H1 (cell line): ENCODE measurements around the gene LDLRAD4. TPM values are rescaled to one million over a fixed set of nuclear protein-coding genes. Genes with fewer than 3 reads are reported as not detected.

Experiments used
- CTCF ChIA-PET: fragments of 300-600 bp; sonication (Branson Sonifier 250); formaldehyde crosslinking; loops from one replicate; lab custom pipeline; 2021; ENCODE audit not compliant: partially characterized antibody; lab: Charles Lee
- POLR2A ChIA-PET: fragments of 300-600 bp; sonication (Branson Sonifier 250); formaldehyde crosslinking; loops from one replicate; lab custom pipeline; 2021; ENCODE audit warnings: inconsistent platforms; ENCODE audit not compliant: partially characterized antibody; lab: Charles Lee
- DNase-seq, 2 experiments: peaks; one replicate each; pipeline versions ENCODE4 v3.0.0 to v3.0.0-alpha.2; 2010 to 2022; ENCODE audit warnings: low spot score in 2 of 2, low read depth in 1 of 2, mixed read lengths in 1 of 2
- FAIRE-seq: peaks from 2 replicates; lab custom pipeline; 2011; peaks lifted over from hg19 to GRCh38; lab: Jason Lieb, UNC
- H2AFZ ChIP-seq: 2 replicates; pipeline ENCODE4 v1.8.1; 2012; ENCODE audit warnings: low read length, inconsistent platforms
- H2AK5ac ChIP-seq: 2 replicates; pipeline ENCODE4 v1.6.1; 2013; ENCODE audit warnings: low read depth, low read length
- H2BK120ac ChIP-seq: replicated peaks from 2 replicates; pipeline ENCODE3; 2013; ENCODE audit warnings: low read depth, low read length, inconsistent platforms
- H2BK12ac ChIP-seq: 2 replicates; pipeline ENCODE4 v1.6.1; 2013; ENCODE audit warnings: low read depth, low read length
- H2BK15ac ChIP-seq: 2 replicates; pipeline ENCODE4 v1.6.1; 2013; ENCODE audit warnings: low read length
- H2BK20ac ChIP-seq: 2 replicates; pipeline ENCODE4 v1.6.1; 2013; ENCODE audit warnings: low read length
- H2BK5ac ChIP-seq: 2 replicates; pipeline ENCODE4 v1.6.1; 2013; ENCODE audit warnings: low read depth, low read length
- H3K14ac ChIP-seq: 2 replicates; pipeline ENCODE4 v1.6.1; 2013; ENCODE audit warnings: inconsistent platforms; ENCODE audit not compliant: insufficient read length
- H3K18ac ChIP-seq: 2 replicates; pipeline ENCODE4 v1.6.1; 2013; ENCODE audit warnings: low read length; ENCODE audit errors: extremely low read depth
- H3K23ac ChIP-seq: 2 replicates; pipeline ENCODE4 v1.6.1; 2013; ENCODE audit warnings: inconsistent platforms; ENCODE audit not compliant: insufficient read length
- H3K23me2 ChIP-seq: 2 replicates; pipeline ENCODE4 v1.6.1; 2013; ENCODE audit warnings: low read depth, low read length
- H3K27ac ChIP-seq: 2 replicates; pipeline ENCODE4 v1.6.1; 2011; ENCODE audit warnings: low read depth, low read length, inconsistent platforms
- H3K27me3 ChIP-seq, 4 experiments: replicated peaks in 1 of 4; 1 replicate in 1 of 4; 2 replicates in 3 of 4; pipeline versions ENCODE4 v1.6.1 to v1.8.1; 2011 to 2013; ENCODE audit warnings: low read length in 3 of 4, mild to moderate bottlenecking in 3 of 4, inconsistent platforms in 2 of 4, mixed read lengths in 2 of 4, moderate library complexity in 1 of 4; ENCODE audit not compliant: control insufficient read depth in 3 of 4, insufficient read depth in 3 of 4; ENCODE audit errors: extremely low read depth in 1 of 4
- H3K36me3 ChIP-seq, 4 experiments: 2 replicates each; pipeline versions ENCODE4 v1.6.1 to v1.8.1; 2011 to 2013; ENCODE audit warnings: mild to moderate bottlenecking in 4 of 4, low read length in 3 of 4, moderate library complexity in 2 of 4, control low read depth in 1 of 4, inconsistent platforms in 1 of 4; ENCODE audit not compliant: insufficient read depth in 4 of 4, control insufficient read depth in 2 of 4
- H3K4ac ChIP-seq: replicated peaks from 2 replicates; pipeline ENCODE3; 2013; ENCODE audit warnings: low read length, low read depth, mixed read lengths, inconsistent platforms; ENCODE audit not compliant: insufficient read length
- H3K4me1 ChIP-seq, 4 experiments: replicated peaks in 1 of 4; 1 replicate in 1 of 4; 2 replicates in 3 of 4; pipeline versions ENCODE4 v1.6.1 to v1.8.1; 2011 to 2013; ENCODE audit warnings: low read length in 3 of 4, inconsistent platforms in 2 of 4, mixed read lengths in 1 of 4; ENCODE audit not compliant: insufficient read depth in 4 of 4, control insufficient read depth in 3 of 4
- H3K4me2 ChIP-seq, 2 experiments: 2 replicates each; pipeline versions ENCODE4 v1.6.1 to v1.8.1; 2011 to 2013; ENCODE audit warnings: low read depth in 2 of 2, low read length in 2 of 2, control low read depth in 1 of 2, inconsistent platforms in 1 of 2, mild to moderate bottlenecking in 1 of 2; ENCODE audit not compliant: insufficient read depth in 1 of 2
- H3K4me3 ChIP-seq, 4 experiments: fragments of 200-600, 300-600 bp in 1 of 4; sonication (generic), shearing (Covaris generic), sonication (Bioruptor Twin) in 1 of 4; 2 replicates each; pipeline versions ENCODE4 v1.5.1 to v1.8.1; 2011 to 2016; ENCODE audit warnings: low read length in 4 of 4, low read depth in 3 of 4, control low read depth in 2 of 4, inconsistent platforms in 2 of 4, mild to moderate bottlenecking in 2 of 4, mixed read lengths in 1 of 4, moderate library complexity in 1 of 4; ENCODE audit not compliant: insufficient read depth in 2 of 4; ENCODE audit errors: extremely low read depth in 1 of 4
- H3K56ac ChIP-seq: replicated peaks from 2 replicates; pipeline ENCODE3; 2013; ENCODE audit warnings: low read depth, mild to moderate bottlenecking, mixed read lengths, low read length, inconsistent platforms; ENCODE audit not compliant: insufficient read length
- H3K79me1 ChIP-seq: 2 replicates; pipeline ENCODE4 v1.6.1; 2013; ENCODE audit warnings: low read depth, low read length, control low read depth
- H3K79me2 ChIP-seq, 2 experiments: 2 replicates each; pipeline versions ENCODE4 v1.6.1 to v1.8.1; 2012 to 2013; ENCODE audit warnings: low read length in 2 of 2, mild to moderate bottlenecking in 2 of 2, inconsistent platforms in 1 of 2; ENCODE audit not compliant: insufficient read depth in 2 of 2, control insufficient read depth in 1 of 2
- H3K9ac ChIP-seq, 4 experiments: replicated peaks in 1 of 4; 1 replicate in 1 of 4; 2 replicates in 3 of 4; pipeline versions ENCODE4 v1.6.1 to v1.8.1; 2011 to 2013; ENCODE audit warnings: low read depth in 3 of 4, low read length in 3 of 4, control low read depth in 2 of 4, mild to moderate bottlenecking in 2 of 4, moderate library complexity in 2 of 4, inconsistent platforms in 1 of 4; ENCODE audit errors: extremely low read depth in 1 of 4
- H3K9me3 ChIP-seq, 2 experiments: 2 replicates each; pipeline versions ENCODE4 v1.6.1 to v1.8.1; 2012 to 2013; ENCODE audit warnings: mild to moderate bottlenecking in 2 of 2, moderate library complexity in 2 of 2, control low read depth in 1 of 2, inconsistent platforms in 1 of 2, low read depth in 1 of 2, low read length in 1 of 2, mixed read lengths in 1 of 2; ENCODE audit not compliant: insufficient read depth in 2 of 2
- H4K20me1 ChIP-seq, 2 experiments: replicated peaks in 1 of 2; 2 replicates each; pipeline versions ENCODE3 to v1.8.1; 2011 to 2013; ENCODE audit warnings: inconsistent platforms in 2 of 2, low read length in 2 of 2, mild to moderate bottlenecking in 1 of 2; ENCODE audit not compliant: insufficient read depth in 2 of 2, control insufficient read depth in 1 of 2
- H4K5ac ChIP-seq: 2 replicates; pipeline ENCODE4 v1.6.1; 2013; ENCODE audit warnings: low read length, low read depth, mixed read lengths, inconsistent platforms; ENCODE audit not compliant: insufficient read length
- H4K8ac ChIP-seq: 2 replicates; pipeline ENCODE4 v1.8.0; 2013; ENCODE audit warnings: mild to moderate bottlenecking, moderate library complexity, low read length, inconsistent platforms; ENCODE audit not compliant: insufficient read depth; ENCODE audit errors: extremely low read depth
- H4K91ac ChIP-seq: replicated peaks from 2 replicates; pipeline ENCODE3; 2013; ENCODE audit warnings: low read length, mixed read lengths, inconsistent platforms; ENCODE audit not compliant: insufficient read length
- CTBP2 ChIP-seq: IDR thresholded peaks from 2 replicates; pipeline ENCODE4 v1.7.0; 2011; ENCODE audit warnings: borderline replicate concordance, mild to moderate bottlenecking, moderate library complexity, mixed read lengths, low read length; ENCODE audit not compliant: insufficient read depth, insufficient read length
- EGR1 ChIP-seq: IDR thresholded peaks from 2 replicates; pipeline ENCODE4 v1.6.1; 2011; ENCODE audit warnings: low read depth, low read length, borderline replicate concordance
- EP300 ChIP-seq, 2 experiments: IDR thresholded peaks; 1 replicate in 1 of 2; 2 replicates in 1 of 2; pipeline ENCODE4 v1.6.1; 2011 to 2012; ENCODE audit warnings: low read depth in 2 of 2, low read length in 2 of 2, mild to moderate bottlenecking in 2 of 2, borderline replicate concordance in 1 of 2, inconsistent platforms in 1 of 2, moderate library complexity in 1 of 2
- EZH2 ChIP-seq: fragments of 200-600 bp; sonication (generic); IDR thresholded peaks from 2 replicates; pipeline ENCODE4 v1.7.1; 2012; ENCODE audit warnings: low read depth, mild to moderate bottlenecking, moderate library complexity, low read length, inconsistent platforms; ENCODE audit not compliant: severe bottlenecking
- GTF2F1 ChIP-seq: IDR thresholded peaks from 2 replicates; pipeline ENCODE4 v1.6.1; 2012; ENCODE audit warnings: low read depth, low read length, improper control_type of control experiment, borderline replicate concordance
- HDAC6 ChIP-seq: IDR thresholded peaks from one replicate; pipeline ENCODE4 v1.7.1; 2012; ENCODE audit warnings: low read depth, mild to moderate bottlenecking, inconsistent platforms, low read length, moderate library complexity
- POLR2A ChIP-seq, 2 experiments: IDR thresholded peaks; 1 replicate in 1 of 2; 2 replicates in 1 of 2; pipeline ENCODE4 v1.6.1; 2011; ENCODE audit warnings: low read depth in 2 of 2, low read length in 2 of 2, mild to moderate bottlenecking in 2 of 2; ENCODE audit errors: control extremely low read depth in 1 of 2
- SAP30 ChIP-seq: fragments of 300-600 bp; sonication (generic); IDR thresholded peaks from 2 replicates; pipeline ENCODE4 v1.7.1; 2012; ENCODE audit warnings: low read length, moderate library complexity, mild to moderate bottlenecking, inconsistent platforms; ENCODE audit not compliant: insufficient read depth, insufficient replicate concordance
- SIX5 ChIP-seq: IDR thresholded peaks from 2 replicates; pipeline ENCODE4 v1.6.1; 2011; ENCODE audit warnings: mild to moderate bottlenecking, low read depth, low read length
- SP1 ChIP-seq: IDR thresholded peaks from 2 replicates; pipeline ENCODE4 v1.6.1; 2011; ENCODE audit warnings: low read depth, low read length
- SUZ12 ChIP-seq: fragments of 200-600 bp; sonication (generic); IDR thresholded peaks from 2 replicates; pipeline ENCODE4 v1.6.1; 2012; ENCODE audit warnings: mild to moderate bottlenecking, inconsistent platforms, low read length, moderate library complexity, mixed read lengths
- WGBS, 2 experiments: shearing (Covaris generic) in 1 of 2; methylation state at CpG; one replicate each; pipeline versions ENCODE4 v1.1.6 to v1.1.7; 2013 to 2015; ENCODE audit warnings: low lambda C conversion rate in 2 of 2, mixed read lengths in 2 of 2, inconsistent platforms in 1 of 2, low coverage in 1 of 2, missing lambda C conversion rate in 1 of 2; ENCODE audit not compliant: insufficient replicate concordance in 2 of 2, insufficient coverage in 1 of 2, insufficient read length in 1 of 2; ENCODE audit errors: extremely low coverage in 1 of 2, missing lambda C conversion rate in 1 of 2; 5-methylcytosine and 5-hydroxymethylcytosine counted together
- polyA plus RNA-seq, 7 experiments: library from polyadenylated mRNA; depleted of rRNA in 3 of 7; stranded (reverse) in 5 of 7; unstranded in 2 of 7; fragments of >200 nt in 5 of 7; fragments of 200-250 nt in 2 of 7; gene quantifications; 1 replicate in 5 of 7; 2 replicates in 1 of 7; 4 replicates in 1 of 7; pipeline versions ENCODE4 v1.2.1 to v1.2.3, GENCODE V29; 2011 to 2013; ENCODE audit warnings: missing spikeins in 2 of 7, mixed read lengths in 2 of 7
- total RNA-seq: library from RNA; stranded (reverse); fragmentation: NEBNext Ultra II Directional; extraction: Animal tissue kit (Norgen Biotek cat#: 25700); gene quantifications from 2 replicates; pipeline ENCODE4 v1.2.1, GENCODE V29; 2021
- TF ChIP-seq, protein P1 (sequence below): IDR thresholded peaks from 2 replicates; pipeline ENCODE4 v1.6.1; 2011; ENCODE audit warnings: low read length, improper control_type of control experiment

The LDLRAD4 gene
- total and polyA plus RNA-seq, 2 of the 8 experiments (the other 6 are each of a cell fraction or from before 2014, with no cell fraction given) = 0.77 to 1.4 TPM

GRCh38 chr18:13257361-13257980, 38.9 kb downstream of the LDLRAD4 start:
- DNase-seq (no peak), FAIRE-seq (no peak)
- H3K9ac ChIP-seq = no peak overlapping the region
- H3K4me1 ChIP-seq = peaks cover 2 to 4% (median 3%) of the 10 kb centered on the region in 4 experiments; a peak in 5 of 7 replicates
- H3K4ac ChIP-seq = no peak overlapping the region
- H3K4me3 ChIP-seq = no peak overlapping the region
- no peak overlapping the region; the same call in 1 of the 2 replicates for H2BK12ac ChIP-seq
- H2BK5ac ChIP-seq = no peak overlapping the region
- no peaks in the 10 kb centered on the region for H3K27me3 ChIP-seq
- H4K91ac ChIP-seq = no peak overlapping the region
- H4K20me1 ChIP-seq = no peaks in the 10 kb centered on the region
- H2AFZ ChIP-seq = no peak overlapping the region
- H3K23ac ChIP-seq = no peak overlapping the region
- ChIA-PET POLR2A (no interaction called here), CTCF (interaction anchor here (0.6 kb wide), 1 partner anchor 152 kb away, joined by 3 read pairs; no protein-coding TSS in a partner anchor)
- no peak overlapping the region for H2BK20ac ChIP-seq
- no peaks in the 10 kb centered on the region for H3K9me3 ChIP-seq
- no peak overlapping the region for H3K14ac ChIP-seq
- no peak overlapping the region for H3K56ac ChIP-seq
- no peak overlapping the region for H4K5ac ChIP-seq
- no peak overlapping the region for H4K8ac ChIP-seq
- no peaks in the 10 kb centered on the region for H3K23me2 ChIP-seq
- no peaks in the 10 kb centered on the region for H3K79me1 ChIP-seq
- no peaks in the 10 kb centered on the region for H3K36me3 ChIP-seq
- H2BK120ac ChIP-seq = no peak overlapping the region
- no peak overlapping the region for H3K18ac ChIP-seq
- no peak overlapping the region for H2AK5ac ChIP-seq
- no peak overlapping the region for H3K27ac ChIP-seq
- H3K4me2 ChIP-seq = no peak overlapping the region
- H2BK15ac ChIP-seq = no peak overlapping the region
- no peaks in the 10 kb centered on the region for H3K79me2 ChIP-seq
- 89% methylated on average over 8 of the region's 8 CpGs; no CpG with 5 or more reads in 1 of the 2 experiments for WGBS, 2 experiments
- TF ChIP-seq POLR2A (IDR thresholded peaks at IDR 0.05; ENCODE audit: control extremely low read depth in 1 of 2, low read depth in 2 of 2, low read length in 2 of 2) = no peak
- TF ChIP-seq EZH2 = no peak
- no peak for TF ChIP-seq SP1
- TF ChIP-seq HDAC6 = no peak
- no peak for TF ChIP-seq CTBP2
- TF ChIP-seq, protein P1, sequence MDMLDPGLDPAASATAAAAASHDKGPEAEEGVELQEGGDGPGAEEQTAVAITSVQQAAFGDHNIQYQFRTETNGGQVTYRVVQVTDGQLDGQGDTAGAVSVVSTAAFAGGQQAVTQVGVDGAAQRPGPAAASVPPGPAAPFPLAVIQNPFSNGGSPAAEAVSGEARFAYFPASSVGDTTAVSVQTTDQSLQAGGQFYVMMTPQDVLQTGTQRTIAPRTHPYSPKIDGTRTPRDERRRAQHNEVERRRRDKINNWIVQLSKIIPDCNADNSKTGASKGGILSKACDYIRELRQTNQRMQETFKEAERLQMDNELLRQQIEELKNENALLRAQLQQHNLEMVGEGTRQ = no peak
- TF ChIP-seq SUZ12 = no peak
- no peak for TF ChIP-seq EP300 (IDR thresholded peaks at IDR 0.05; ENCODE audit: borderline replicate concordance in 1 of 2, low read depth in 2 of 2, low read length in 2 of 2)
- TF ChIP-seq SIX5 = no peak
- TF ChIP-seq GTF2F1 = no peak
- no peak for TF ChIP-seq SAP30
- TF ChIP-seq EGR1 = no peak
